ENCODE results near the gene ZMYND8.

- TF ChIP-seq EP300 (IDR thresholded peaks at IDR 0.05; ENCODE audit: borderline replicate concordance in 1 of 2, low read depth in 2 of 2, low read length in 2 of 2) = no peak
- no peak for TF ChIP-seq EGR1 (IDR thresholded peaks at IDR 0.05; ENCODE audit: borderline replicate concordance, low read depth, low read length)
- TF ChIP-seq EZH2 (IDR thresholded peaks at IDR 0.05; ENCODE audit: low read depth, low read length, severe bottlenecking) = no peak
- no peak for TF ChIP-seq CREB1 (IDR thresholded peaks at IDR 0.05)
- TF ChIP-seq, protein P1, sequence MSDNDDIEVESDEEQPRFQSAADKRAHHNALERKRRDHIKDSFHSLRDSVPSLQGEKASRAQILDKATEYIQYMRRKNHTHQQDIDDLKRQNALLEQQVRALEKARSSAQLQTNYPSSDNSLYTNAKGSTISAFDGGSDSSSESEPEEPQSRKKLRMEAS (IDR thresholded peaks at IDR 0.05) = no peak
- TF ChIP-seq, protein P2, sequence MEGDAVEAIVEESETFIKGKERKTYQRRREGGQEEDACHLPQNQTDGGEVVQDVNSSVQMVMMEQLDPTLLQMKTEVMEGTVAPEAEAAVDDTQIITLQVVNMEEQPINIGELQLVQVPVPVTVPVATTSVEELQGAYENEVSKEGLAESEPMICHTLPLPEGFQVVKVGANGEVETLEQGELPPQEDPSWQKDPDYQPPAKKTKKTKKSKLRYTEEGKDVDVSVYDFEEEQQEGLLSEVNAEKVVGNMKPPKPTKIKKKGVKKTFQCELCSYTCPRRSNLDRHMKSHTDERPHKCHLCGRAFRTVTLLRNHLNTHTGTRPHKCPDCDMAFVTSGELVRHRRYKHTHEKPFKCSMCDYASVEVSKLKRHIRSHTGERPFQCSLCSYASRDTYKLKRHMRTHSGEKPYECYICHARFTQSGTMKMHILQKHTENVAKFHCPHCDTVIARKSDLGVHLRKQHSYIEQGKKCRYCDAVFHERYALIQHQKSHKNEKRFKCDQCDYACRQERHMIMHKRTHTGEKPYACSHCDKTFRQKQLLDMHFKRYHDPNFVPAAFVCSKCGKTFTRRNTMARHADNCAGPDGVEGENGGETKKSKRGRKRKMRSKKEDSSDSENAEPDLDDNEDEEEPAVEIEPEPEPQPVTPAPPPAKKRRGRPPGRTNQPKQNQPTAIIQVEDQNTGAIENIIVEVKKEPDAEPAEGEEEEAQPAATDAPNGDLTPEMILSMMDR (IDR thresholded peaks at IDR 0.05; ENCODE audit: control extremely low read depth in 1 of 3, insufficient read depth in 1 of 3, low read depth in 1 of 3, low read length in 3 of 3) = peak; percentile 19 to 36 (median 26); a peak in 3 of 4 replicates
- no peak for TF ChIP-seq CBX5 (IDR thresholded peaks at IDR 0.05; ENCODE audit: low read depth, low read length)
- no peak for TF ChIP-seq MAFK (IDR thresholded peaks at IDR 0.05; ENCODE audit: low read depth, low read length)
Observed at GRCh38 chr20:47296950-47297349, 59.5 kb downstream of the ZMYND8 start.

All from H1 (cell line).